HEK293 (cell line): ENCODE results near the gene CRABP2.

Source experiments
- CTCF ChIA-PET: fragments of 350-600 bp; formaldehyde crosslinking; extraction: SDS; loops from one replicate; lab custom pipeline; 2021; ENCODE audit warnings: antibody characterized with exemption; lab: Yijun Ruan, JAX
- POLR2A ChIA-PET: fragments of 300-600 bp; formaldehyde crosslinking; extraction: SDS; loops from one replicate; lab custom pipeline; 2020; ENCODE audit warnings: antibody characterized with exemption, inconsistent platforms; lab: Yijun Ruan, JAX
- H3K27ac ChIP-seq: fragments of 200-500 bp; sonication (Bioruptor generic); 2 replicates; pipeline ENCODE4 v1.5.1; 2014; ENCODE audit warnings: low read depth, low read length, control low read depth, inconsistent platforms; ENCODE audit errors: extremely low read depth
- H3K36me3 ChIP-seq, 2 experiments: fragments of 200-500 bp in 1 of 2; sonication (Bioruptor generic) in 1 of 2; 1 replicate in 1 of 2; 2 replicates in 1 of 2; pipeline ENCODE4 v1.5.1; 2014 to 2017; ENCODE audit warnings: inconsistent platforms in 2 of 2, low read length in 2 of 2; ENCODE audit not compliant: control insufficient read depth in 2 of 2, insufficient read depth in 1 of 2
- H3K4me1 ChIP-seq: fragments of 200-500 bp; sonication (Bioruptor generic); 2 replicates; pipeline ENCODE4 v1.5.1; 2014; ENCODE audit warnings: mild to moderate bottlenecking, low read length, inconsistent platforms; ENCODE audit not compliant: control insufficient read depth, insufficient read depth
- H3K4me3 ChIP-seq: 2 replicates; pipeline ENCODE4 v1.5.1; 2011; ENCODE audit warnings: low read depth, mild to moderate bottlenecking, control low read depth, low read length, moderate library complexity
- H3K9me3 ChIP-seq: fragments of 200-500 bp; sonication (Bioruptor generic); 2 replicates; pipeline ENCODE4 v1.5.1; 2014; ENCODE audit warnings: low read depth, low read length, inconsistent platforms; ENCODE audit not compliant: control insufficient read depth, insufficient read depth
- BCL6B ChIP-seq: fragments of 450-650 bp; formaldehyde crosslinking; IDR thresholded peaks from 2 replicates; pipeline ENCODE4 v1.5.1; 2017; ENCODE audit warnings: missing biosample characterization, missing genetic modification characterization
- CTCF ChIP-seq: fragments of 450-650 bp; formaldehyde crosslinking; IDR thresholded peaks from 2 replicates; pipeline ENCODE4 v1.5.1; 2016; ENCODE audit warnings: missing biosample characterization, missing genetic modification characterization
- FEZF1 ChIP-seq: fragments of 450-650 bp; formaldehyde crosslinking; IDR thresholded peaks from 2 replicates; pipeline ENCODE4 v1.5.1; 2016; ENCODE audit warnings: missing biosample characterization, missing genetic modification characterization
- GLI4 ChIP-seq: fragments of 450-650 bp; formaldehyde crosslinking; IDR thresholded peaks from 2 replicates; pipeline ENCODE4 v1.5.1; 2016; ENCODE audit warnings: missing biosample characterization, missing genetic modification characterization
- INSM2 ChIP-seq: fragments of 450-650 bp; formaldehyde crosslinking; IDR thresholded peaks from 2 replicates; pipeline ENCODE4 v1.5.1; 2016; ENCODE audit warnings: missing biosample characterization, missing genetic modification characterization
- KLF16 ChIP-seq: fragments of 450-650 bp; formaldehyde crosslinking; IDR thresholded peaks from 2 replicates; pipeline ENCODE4 v1.5.1; 2017; ENCODE audit warnings: missing biosample characterization, missing genetic modification characterization
- REST ChIP-seq: fragments of 450-650 bp; formaldehyde crosslinking; IDR thresholded peaks from 2 replicates; pipeline ENCODE4 v1.5.1; 2016; ENCODE audit warnings: missing biosample characterization, missing genetic modification characterization
- WT1 ChIP-seq: fragments of 450-650 bp; formaldehyde crosslinking; IDR thresholded peaks from 2 replicates; pipeline ENCODE4 v1.5.1; 2016; ENCODE audit warnings: missing biosample characterization, missing genetic modification characterization
- YY1 ChIP-seq: fragments of 450-650 bp; formaldehyde crosslinking; IDR thresholded peaks from 2 replicates; pipeline ENCODE4 v1.5.1; 2018; ENCODE audit warnings: missing biosample characterization, missing genetic modification characterization
- ZBTB11 ChIP-seq: fragments of 450-650 bp; formaldehyde crosslinking; conservative IDR thresholded peaks from 2 replicates; pipeline ENCODE4 v1.5.1; 2016; ENCODE audit warnings: low read depth, missing biosample characterization, missing genetic modification characterization
- ZNF132 ChIP-seq: fragments of 450-650 bp; formaldehyde crosslinking; IDR thresholded peaks from 2 replicates; pipeline ENCODE4 v1.5.1; 2017; ENCODE audit warnings: missing biosample characterization, missing genetic modification characterization, borderline replicate concordance
- ZNF169 ChIP-seq: fragments of 450-650 bp; formaldehyde crosslinking; IDR thresholded peaks from 2 replicates; pipeline ENCODE4 v1.5.1; 2016; ENCODE audit warnings: missing biosample characterization, missing genetic modification characterization
- ZNF211 ChIP-seq: fragments of 450-650 bp; formaldehyde crosslinking; IDR thresholded peaks from 2 replicates; pipeline ENCODE4 v1.5.1; 2016; ENCODE audit warnings: low read depth, missing biosample characterization, missing genetic modification characterization
- ZNF398 ChIP-seq: fragments of 450-650 bp; formaldehyde crosslinking; IDR thresholded peaks from 2 replicates; pipeline ENCODE4 v1.5.1; 2017; ENCODE audit warnings: missing biosample characterization, missing genetic modification characterization
- ZNF747 ChIP-seq: fragments of 450-650 bp; formaldehyde crosslinking; IDR thresholded peaks from 2 replicates; pipeline ENCODE4 v1.5.1; 2016; ENCODE audit warnings: missing biosample characterization, missing genetic modification characterization
- ZNF76 ChIP-seq: fragments of 450-650 bp; formaldehyde crosslinking; IDR thresholded peaks from 2 replicates; pipeline ENCODE4; 2016; ENCODE audit warnings: low read depth, missing biosample characterization, missing genetic modification characterization, borderline replicate concordance
- ZNF830 ChIP-seq: fragments of 450-650 bp; IDR thresholded peaks from 2 replicates; pipeline ENCODE4 v1.5.0; 2018; ENCODE audit warnings: missing biosample characterization, missing genetic modification characterization, low read depth, mild to moderate bottlenecking, moderate library complexity

Gene CRABP2

GRCh38 chr1:156746728-156747631 lies 41.6 kb upstream of the CRABP2 start (continued):
- TF ChIP-seq ZNF747 (tag by site-specific recombination) (no peak), ZBTB11 (tag by site-specific recombination) (peak; percentile 56), KLF16 (tag by site-specific recombination) (peak; percentile 69), INSM2 (tag by site-specific recombination) (no peak), WT1 (tag by site-specific recombination) (0 out of 2 replicates have a peak, but pooled peaks have one; percentile 19), CTCF (tag by site-specific recombination) (peak; percentile 66), ZNF398 (tag by site-specific recombination) (peak; percentile 95), ZNF76 (peak; percentile 95)

GRCh38 chr1:156746406-156746727 lies 41.0 kb upstream of the CRABP2 start:
- POLR2A ChIA-PET = interaction anchor here (0.7 to 3.1 kb wide), 3 partner anchors 18 to 30 kb away, joined by 6 to 24 read pairs (median 19); partner anchors contain the start of genes ISG20L2, METTL25B and PRCC
- peaks cover 11% of the 10 kb centered on the region; the same call in 1 of the 2 replicates for H3K4me1 ChIP-seq

More at GRCh38 chr1:156746406-156746727, 41.0 kb upstream of the CRABP2 start:
- Histone ChIP-seq H3K4me3 (peak overlapping the region; percentile 19), H3K36me3 (peaks cover 0 to 51% of the 10 kb centered on the region in 2 experiments; a peak in 1 of 3 replicates), H3K9me3 (no peaks in the 10 kb centered on the region), H3K27ac (peak overlapping the region; percentile 92)
- CTCF ChIA-PET = interaction anchor here (1.2 to 1.5 kb wide), 2 partner anchors 18 to 114 kb away, joined by 3 to 5 read pairs; partner anchors contain the start of genes ISG20L2, METTL25B and NTRK1
- TF ChIP-seq CTCF (tag by site-specific recombination) = no peak
- no peak for TF ChIP-seq ZNF211
- no peak for TF ChIP-seq ZNF132 (tag by site-specific recombination)
- no peak for TF ChIP-seq FEZF1
- TF ChIP-seq REST (tag by site-specific recombination) = no peak
- TF ChIP-seq ZNF830 (tag by site-specific recombination) = no peak
- TF ChIP-seq ZNF169 (tag by site-specific recombination) = no peak
- TF ChIP-seq GLI4 (tag by site-specific recombination) = no peak
- no peak for TF ChIP-seq YY1
- TF ChIP-seq BCL6B (tag by site-specific recombination) = no peak
